HG03064 (cell line): ENCODE data around the gene TRRAP.
"Not testable (repeated sequence)": the region's sequence is repeated elsewhere in the genome, so short reads cannot be mapped to it uniquely, and the experiment has no call there.

ENCODE experiments used
- ATAC-seq: cut with Tn5 transposase; IDR thresholded peaks from one replicate; pipeline ENCODE4 v1.9.1; 2021; ENCODE audit warnings: low read depth; ENCODE audit not compliant: unreplicated experiment

The TRRAP gene

DNA sequence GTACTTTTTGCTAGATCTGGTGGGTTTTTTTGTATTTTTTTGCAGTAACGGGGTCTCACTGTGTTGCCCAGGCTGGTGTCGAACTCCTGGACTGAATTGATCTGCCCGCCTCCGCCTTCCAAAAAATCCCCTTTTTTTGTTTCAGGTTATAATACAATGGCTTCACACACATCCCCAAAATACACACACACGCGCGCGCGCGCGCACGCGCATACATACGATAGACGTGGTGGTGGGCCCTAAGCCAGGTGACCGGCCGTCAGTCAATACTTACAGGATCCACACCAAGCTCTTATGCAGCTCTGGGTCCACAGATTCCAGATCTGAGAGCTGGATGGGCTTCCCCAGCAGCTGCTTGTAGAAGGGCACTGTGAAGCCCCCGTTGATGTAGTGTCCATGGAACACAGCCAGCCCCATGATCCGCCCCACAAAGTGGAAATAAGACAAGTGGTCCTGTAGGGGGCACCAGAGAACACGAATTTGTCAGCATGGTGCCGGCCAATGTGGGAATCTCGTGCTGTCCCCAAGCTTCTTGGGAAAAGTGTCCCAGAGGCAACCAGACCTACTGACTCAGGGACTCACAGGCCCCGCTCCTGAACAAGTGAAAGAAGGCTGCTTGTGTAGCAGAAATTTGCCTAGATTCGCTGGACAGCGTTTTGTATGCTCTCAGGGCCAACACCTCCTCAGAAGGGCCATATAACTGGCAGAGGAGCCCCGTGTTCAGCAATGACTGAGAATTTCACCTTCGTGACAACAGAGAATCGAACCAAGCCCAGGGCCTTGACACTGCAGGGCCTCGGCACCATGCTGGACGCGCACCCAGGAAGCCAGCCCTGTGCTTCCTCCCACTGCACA lies 162.0 kb downstream of the TRRAP start:
- ATAC-seq: no peak

DNA sequence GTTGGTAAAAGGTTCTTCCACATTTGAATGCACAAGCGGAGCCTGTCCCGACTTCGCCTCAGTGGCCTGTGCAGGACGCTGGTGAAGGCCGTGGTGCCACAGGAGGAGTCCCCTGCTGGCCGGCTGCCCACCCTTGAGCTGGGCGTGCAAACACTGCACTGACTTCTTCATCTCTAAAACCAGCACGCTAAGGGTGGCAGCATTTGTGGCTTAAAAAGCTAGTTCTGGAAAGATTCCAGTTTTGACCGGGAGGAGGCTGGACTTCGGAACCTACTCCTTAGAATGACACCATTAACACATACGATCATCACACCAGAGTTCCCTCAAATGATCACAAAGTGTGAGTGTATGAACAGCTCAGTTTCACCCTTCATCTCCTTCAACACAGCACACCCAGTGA lies 163.2 kb downstream of the TRRAP start:
- no peak for ATAC-seq

DNA sequence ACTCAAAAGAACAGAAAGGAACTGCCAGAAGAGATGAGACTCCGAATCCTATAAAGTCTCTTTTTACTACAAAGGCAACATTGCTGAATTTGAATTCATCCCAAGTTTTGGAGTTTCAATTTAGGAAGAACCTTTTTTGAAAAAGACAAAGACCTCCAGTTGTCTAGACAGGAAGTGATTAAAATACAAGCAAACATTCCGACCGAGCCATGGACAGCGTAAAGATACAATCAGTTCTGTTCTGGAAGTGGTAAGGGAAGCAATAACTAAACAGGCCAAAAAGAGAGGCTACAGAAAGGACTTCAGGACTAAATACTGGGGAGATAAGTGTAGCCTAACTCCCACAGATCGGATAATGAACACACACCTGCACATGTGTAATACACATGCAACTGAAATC lies 164.6 kb downstream of the TRRAP start:
- ATAC-seq: no peak

DNA sequence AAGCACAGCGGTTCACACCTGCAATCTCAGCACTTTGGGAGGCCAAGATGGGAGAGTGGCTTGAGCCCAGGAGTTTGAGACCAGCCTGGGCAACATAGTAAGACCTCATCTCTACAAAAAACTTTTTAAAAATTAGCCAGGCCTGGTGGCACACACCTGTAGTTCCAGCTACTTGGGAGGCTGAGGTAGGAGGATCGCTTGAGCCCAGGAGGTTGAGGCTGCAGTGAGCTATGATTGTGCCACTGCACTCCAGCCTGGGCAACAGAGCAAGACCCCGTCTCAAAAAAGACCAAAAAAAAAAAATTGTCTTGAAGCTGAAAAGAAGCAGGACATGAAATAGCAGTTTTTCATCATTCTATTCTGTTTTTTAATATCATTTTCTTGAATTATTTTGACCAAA lies 166.5 kb downstream of the TRRAP start:
- not testable (repeated sequence) for ATAC-seq

DNA sequence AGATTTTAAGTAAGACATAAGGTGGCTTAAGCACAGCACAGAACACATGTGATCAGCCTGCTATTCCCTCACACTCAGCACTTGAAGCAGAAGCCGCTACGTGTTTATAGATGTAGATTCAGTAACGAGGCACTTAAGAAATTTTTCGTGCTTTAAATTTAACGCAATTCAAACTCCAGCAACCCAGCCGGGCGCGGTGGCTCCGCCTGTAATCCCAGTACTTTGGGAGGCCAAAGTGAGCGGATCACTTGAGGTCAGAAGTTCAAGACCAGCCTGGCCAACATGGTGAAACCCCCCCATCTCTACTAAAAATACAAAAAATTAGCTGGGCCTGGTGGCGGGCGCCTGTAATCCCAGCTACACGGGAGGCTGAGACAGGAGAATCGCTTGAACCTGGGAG lies 167.9 kb downstream of the TRRAP start:
- not testable (repeated sequence) for ATAC-seq

DNA sequence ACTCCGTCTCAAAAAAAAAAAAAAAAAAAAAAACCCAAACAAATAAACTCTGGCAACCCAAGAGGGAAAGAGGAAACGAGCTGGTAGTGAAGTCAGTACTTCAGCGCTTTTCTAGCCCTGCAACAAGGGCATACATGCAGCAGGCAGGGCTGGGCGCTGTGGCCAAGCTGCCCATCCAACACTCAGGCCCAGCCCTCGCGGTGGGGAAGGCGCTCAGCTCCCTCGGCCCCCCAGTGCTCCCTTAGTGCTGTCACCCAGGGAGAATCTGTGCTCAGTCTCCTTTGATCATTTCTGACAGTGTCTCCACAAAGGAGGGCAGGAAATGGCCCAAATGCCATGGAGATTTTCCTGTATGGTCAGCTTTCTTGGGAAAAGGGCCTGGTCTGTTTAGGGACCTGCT lies 168.4 kb downstream of the TRRAP start:
- ATAC-seq: no peak

DNA sequence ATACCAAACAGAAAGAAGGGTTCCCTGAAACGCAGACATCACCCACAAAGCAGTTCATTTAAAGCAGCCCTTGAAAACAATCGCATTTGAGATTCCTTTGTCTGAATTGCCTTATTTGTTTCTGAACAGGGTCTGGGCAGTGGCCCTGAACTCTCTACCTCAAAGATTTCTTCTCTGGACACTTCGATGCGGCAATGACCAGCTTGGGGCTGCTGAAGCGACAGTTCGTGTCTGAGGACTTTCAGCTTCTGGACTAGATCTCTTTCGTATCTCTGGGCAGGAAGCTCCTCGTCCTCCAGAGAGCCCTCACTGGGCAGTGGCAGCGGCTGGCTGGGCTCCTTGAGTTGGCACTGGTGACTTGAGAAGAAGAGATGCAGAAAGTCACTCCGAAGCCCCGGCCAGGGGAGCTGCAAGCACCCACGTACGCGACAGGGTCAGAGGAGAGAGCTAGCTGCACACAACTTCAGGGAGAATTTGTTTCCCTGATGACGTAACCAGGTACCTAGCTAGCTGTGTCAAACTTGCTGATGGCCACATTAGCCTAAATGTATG lies 169.3 kb downstream of the TRRAP start:
- no peak for ATAC-seq

DNA sequence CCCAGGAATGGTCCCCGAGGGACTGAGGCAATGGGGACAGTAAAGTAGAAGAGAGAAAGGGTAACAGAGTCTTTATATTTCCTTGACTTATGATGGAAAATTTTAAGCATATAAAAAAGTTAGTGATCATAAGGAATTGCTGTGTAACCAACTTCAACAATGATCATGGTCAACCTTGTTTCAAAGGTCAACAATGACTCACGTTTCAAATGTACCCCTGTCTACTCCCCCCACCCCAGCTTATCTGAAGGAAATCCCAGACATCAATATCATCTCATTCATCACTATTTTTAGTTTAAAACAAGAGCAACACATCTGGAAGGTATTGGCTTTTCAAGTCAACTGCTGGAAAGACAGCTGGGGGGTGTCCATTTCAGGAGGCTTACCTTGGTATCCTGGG lies 172.6 kb downstream of the TRRAP start:
- no peak for ATAC-seq

DNA sequence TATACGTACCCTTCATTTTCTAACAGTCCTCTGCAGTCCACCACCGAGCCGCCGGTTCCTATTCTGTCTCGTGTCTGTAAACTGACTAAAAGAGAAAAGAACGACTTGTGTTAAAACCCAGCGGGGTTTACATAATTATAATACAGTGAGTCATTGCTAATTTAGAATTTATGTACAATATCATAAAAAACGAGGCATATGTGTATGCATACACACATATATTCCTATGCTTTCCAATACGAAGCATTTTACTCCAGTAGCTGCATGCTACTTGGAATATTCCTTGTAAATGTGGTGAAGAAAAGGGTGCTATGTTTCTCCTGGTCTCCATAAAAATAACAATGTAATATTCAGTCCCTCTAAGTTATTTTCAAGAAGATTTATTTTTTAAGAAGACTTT lies 176.4 kb downstream of the TRRAP start:
- ATAC-seq: no peak

DNA sequence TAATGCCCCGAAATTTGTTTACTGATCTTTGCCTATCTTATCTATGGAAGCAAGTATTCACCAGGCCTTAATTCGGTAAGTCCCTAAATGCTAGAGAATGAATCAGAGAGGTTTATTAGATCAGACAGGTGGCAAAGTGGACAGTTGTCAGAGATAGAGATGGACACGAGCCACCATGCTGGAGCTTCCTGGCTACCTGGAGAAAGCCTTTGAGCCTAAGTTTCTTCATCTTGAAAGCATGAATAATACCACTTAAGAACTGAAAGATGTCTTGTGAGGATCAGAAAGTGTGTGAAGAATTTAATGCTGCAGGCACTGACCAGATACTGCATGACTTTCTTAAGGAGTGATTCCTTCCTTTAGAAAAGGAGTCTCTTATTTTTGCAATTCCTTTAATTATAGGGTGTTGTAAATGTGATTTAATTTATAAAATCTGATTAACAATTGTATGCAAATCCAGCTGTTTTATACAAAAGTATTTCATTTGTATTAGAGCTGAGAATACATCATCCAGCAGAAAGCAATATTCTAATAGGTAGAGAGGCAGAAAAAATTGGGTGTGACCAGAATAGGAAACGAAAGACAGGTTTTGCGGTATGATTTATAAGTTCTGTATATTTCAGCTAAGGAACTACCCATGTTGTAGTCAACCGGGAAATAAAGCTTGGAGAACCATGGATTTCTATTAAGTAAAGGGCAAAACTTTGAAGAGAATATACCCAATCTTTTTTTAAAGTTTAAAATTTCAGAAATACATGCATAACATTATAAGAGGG lies 182.9 kb downstream of the TRRAP start:
- no peak for ATAC-seq
